Right forelimb (tissue), 1 donor: ENCODE measurements around the gene AIMP2.
"Not testable (repeated sequence)": the region's sequence is repeated elsewhere in the genome, so short reads cannot be mapped to it uniquely, and the experiment has no call there.

ENCODE experiments used
- DNase-seq: peaks from one replicate; pipeline ENCODE4 v3.0.0-alpha.2; 2018

Gene AIMP2

DNA sequence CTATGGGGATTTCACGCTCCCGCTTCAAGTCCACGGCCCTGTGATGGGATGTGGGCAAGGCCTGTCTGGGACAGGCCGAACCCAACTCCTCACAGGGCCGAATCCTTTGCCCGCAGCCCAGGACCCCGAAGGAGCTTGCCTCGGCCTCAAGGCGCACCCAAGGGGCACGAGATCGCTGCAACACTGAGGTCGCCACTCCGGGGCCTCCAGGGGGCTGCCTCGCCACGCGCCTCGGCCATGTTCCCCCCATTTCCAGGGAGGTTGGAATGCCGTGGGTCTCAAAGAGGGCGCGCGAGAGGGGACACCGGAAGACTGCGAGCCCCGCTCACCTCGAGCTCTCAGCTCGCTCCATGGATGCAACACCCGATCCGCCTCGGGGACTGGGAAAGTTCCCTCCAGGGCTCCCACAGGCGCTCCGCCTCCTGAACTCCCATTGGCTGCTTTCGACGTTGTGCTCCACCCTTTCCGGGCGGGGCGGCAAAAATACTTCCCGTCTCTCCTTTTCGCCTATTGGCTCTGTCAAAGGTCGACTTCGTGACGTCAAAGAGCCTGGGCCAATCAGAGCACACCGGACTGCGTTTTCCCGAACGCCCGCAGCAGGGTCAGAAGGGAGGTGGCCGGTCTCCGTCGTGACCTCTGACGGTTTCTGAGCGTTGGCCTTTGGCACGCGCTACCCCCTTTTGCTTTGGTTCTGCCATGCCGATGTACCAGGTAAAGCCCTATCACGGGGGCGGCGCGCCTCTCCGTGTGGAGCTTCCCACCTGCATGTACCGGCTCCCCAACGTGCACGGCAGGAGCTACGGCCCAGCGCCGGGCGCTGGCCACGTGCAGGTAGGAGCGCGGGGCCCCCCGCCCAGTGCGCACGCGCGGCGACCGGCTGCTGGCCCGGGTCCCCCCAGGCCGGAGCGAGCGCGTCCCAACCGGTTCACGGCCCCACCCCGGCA is at the start of gene AIMP2, which contains the start of gene PMS2:
AIMP2 (plus strand) TSS at position 605 of the 944 bp plus-strand sequence; CDS start at position 697, 92 bp downstream.
PMS2 (minus strand) TSS at position 382 of the 944 bp plus-strand sequence; CDS start at position 352, 30 bp downstream.
- DNase-seq: peak; percentile 97

DNA sequence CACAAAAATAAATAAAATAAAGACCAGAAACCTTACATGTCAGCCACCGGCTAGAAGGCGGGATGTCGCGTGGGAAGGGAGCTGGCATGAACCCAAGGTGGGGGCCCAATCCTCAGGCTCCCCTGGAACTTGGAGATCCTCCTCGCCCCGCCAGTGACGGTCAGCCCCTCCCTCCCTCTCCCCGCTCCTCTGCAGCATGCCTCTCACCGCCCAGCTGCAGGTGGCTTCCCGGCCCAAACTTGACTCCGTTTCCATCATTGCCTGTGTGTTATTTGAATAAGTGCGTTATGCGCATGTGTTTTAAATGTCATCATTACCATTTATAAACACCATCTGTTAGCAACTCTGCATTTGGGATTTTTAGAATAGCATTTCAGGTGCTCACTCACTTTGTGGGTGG is 45.9 kb upstream of the AIMP2 start:
- DNase-seq: not testable (repeated sequence)

DNA sequence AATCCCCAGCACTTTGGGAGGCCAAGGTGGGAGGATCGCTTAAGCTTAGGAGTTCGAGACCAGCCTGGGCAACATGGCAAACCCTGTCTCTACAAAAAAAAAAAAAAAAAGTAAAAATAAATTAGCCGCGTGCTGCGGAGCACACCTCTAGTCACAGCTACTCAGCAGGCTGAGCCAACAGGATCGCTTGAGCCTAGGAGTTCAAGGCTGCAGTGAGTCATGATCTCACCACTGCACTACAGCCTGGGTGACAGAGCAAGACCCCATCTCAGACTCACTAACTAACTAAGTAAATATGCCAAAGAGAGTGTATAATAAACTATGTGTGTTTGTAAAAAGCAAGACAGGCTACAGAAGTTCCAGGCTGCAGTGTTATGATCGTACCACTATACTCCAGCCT is 45.3 kb upstream of the AIMP2 start:
- not testable (repeated sequence) for DNase-seq

DNA sequence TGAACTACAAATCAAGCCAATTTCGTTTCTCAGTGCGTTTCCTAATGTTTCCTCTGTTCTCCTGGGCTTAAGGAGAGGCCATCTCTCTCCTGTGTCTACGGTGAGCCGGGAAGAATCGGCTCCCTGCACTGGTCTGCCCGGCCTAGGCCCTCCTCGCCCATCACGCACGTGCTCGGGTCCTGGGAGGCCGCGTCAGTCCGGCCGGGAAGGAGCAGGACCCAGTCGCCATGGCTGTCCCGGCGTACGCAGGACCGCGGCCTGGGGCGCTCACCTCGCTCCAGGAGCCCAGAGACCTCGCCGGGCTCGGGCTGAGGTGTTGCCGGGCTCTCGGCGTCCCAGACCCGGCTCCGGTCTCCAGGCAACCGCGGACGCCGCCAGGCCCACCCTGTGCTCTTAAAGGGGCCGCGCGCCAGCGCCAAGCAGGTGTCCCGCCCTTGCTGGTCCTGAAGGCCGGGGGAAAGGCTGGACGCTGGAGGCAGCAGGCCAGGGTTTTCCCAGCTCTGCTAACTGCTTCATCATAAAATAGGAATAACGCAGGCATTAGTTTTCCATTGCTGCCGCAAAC is 38.6 kb upstream of the AIMP2 start, which contains the start of gene RSPH10B:
RSPH10B (minus strand) TSS at position 343 of the 565 bp plus-strand sequence. CDS start 3,573 bp downstream, outside the sequence.
- DNase-seq: not testable (repeated sequence)

DNA sequence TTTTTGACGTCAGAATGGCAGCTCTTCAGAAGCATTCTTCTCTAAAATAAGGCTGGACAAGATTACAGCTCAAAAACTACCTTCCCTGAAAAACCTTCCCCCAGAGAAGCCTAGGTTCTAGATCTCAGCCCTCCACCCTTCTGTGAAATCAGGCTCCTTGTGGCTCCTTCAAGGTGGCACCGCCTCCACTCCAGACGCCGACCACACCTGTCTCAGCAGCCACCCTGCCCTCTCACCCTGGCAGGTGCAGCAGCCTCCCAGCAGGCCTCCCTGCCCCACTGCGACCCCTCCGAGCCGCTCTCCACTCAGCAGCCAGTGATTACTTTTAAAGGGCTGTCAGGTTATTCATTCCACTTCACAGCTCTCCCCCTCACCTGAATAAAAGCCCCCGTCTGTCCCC is 35.5 kb upstream of the AIMP2 start:
- not testable (repeated sequence) for DNase-seq

DNA sequence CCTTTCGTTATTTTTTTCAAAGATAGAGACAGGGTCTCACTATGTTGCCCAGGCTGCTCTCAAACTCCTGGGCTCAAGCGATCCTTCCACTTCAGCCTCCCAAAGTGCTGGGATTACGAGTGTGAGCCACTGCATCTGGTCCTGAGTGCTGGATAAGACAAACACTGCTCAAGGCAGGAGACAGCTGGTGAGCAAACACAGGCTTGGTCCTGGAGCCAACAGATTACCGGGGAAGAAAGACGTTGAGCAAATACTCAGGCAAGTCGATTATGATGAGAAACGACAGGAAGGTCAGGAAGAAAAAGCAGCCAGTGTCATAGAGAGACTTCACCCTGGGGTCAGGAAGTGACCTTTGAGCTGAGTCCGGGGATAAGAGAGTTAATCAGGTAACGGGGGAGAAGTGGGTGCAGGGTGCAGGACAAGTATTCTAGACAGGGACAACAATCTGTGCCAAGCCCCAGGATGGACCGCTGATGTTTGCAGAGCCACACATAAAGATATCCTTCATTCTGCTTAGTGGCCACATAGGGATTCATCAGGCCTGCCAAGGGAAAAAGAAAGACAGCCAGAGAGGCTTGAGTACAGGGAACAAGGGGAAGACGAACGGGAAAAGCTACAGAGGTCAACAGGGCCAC is 29.3 kb upstream of the AIMP2 start:
- DNase-seq: not testable (repeated sequence)

DNA sequence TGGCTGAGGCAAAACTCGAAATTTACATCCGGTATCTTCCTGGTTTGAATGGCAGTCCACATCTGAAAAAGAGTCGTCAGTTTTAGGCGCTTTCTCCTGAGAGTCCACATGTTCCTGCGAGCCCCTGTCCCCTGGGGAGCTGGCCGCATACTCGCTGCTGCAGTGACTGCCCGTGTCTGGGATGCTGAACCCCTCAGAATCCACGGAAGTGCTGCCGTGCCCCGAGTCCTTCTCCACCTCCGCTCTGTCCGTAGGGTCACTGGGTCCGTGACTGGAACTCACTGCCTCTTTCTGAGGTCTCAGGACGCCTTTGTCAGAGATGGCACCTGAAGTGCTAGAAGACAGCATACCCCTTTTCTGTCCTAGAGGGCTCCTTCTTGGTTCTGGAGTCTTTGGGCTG is 22.0 kb upstream of the AIMP2 start:
- DNase-seq: not testable (repeated sequence)

DNA sequence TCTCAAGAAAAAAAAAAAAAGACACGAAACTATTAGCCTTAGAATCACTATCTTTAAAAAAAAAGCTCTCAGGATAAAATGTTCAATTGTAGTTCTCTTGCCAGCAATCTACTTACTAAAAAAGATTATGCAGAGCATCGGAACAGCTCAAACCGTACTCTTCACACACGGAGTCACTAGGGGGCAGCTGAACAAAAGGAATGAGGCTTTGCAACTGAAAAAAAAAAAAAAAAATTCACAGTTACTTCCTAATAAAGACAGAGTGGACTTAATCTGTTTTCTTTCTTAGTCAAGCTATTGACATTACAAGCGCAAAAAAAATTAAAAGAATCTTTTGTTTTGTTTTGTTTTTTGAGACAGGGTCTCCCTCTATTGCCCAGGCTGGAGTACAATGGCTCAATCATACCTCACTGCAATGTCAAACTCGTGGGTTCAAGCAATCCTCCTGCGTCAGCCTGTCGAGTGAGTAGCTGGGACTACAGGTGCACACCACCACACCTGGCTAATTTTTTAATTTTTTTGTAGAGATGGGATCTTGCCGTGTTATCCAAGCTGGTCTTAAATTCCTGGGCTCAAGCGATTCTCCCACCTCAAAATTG is 11.8 kb upstream of the AIMP2 start:
- DNase-seq: peak; percentile 56

DNA sequence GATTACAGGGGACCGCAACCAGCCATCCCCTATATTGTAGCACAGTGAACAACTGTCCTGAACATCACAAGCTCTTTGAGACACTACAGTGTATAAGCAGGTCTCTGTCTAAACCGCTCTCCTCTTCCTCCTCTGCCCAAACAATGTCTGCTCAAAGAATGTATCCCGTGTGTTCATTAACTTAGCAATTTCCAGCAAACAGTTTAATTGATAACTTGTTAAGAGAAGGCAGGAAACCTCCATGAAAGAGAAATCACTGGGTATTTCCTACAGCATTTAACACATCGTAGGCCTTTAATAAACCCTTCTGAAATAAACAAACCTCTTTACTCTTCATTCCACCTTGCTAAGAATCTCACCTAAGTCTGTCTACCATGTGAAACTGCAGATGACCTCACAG is 1.7 kb upstream of the AIMP2 start:
- no peak for DNase-seq

DNA sequence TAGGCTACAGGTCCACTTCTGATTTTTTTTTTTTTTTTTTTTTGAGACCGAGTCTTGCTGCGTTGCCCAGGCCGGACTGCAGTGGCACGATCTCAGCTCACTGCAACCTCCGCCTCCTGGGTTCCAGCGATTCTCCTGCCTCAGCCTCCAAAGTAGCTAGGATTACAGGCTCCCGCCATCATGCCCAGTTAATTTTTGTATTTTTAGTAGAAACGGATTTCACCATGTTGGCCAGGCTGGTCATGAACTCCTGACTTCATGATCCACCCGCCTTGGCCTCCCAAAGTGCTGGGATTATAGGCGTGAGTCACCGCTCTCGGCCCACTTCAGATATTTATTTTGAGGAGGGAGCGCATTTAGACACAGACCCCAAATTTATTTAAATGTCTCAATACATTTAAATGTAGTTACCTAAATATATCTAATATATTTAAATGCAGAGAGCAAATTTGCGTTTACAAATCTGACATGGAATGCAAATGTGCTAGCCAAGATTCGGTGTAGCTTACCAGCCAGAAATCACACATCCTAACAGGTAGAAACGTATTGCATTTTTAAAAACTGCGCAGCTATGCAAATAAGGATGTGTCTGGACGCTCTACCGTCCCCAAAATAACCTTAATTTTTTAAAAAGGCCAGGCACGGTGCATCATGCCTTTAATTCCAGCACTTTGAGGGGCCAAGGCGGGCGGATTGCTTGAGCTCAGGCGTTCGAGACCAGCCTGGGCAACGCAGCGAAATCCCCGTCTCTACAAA is 1.1 kb upstream of the AIMP2 start:
- not testable (repeated sequence) for DNase-seq

DNA sequence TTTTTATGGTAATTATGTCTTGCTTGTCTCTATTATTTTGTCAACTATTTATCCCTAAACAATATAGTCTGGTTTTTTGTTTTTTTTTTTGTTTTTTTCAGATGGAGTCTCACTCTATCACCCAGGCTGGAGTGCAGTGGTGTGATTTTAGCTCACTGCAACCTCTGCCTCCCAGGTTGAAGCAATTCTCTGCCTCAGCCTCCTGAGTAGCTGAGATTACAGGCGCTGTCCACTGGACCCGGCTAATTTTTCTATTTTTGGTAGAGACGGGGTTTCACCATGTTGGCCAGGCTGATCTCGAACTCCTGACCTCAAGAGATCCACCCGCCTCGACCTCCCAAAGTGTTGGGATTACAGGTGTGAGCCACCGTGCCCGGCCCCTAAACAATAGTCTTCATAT is 1.3 kb downstream of the AIMP2 start:
- not testable (repeated sequence) for DNase-seq

DNA sequence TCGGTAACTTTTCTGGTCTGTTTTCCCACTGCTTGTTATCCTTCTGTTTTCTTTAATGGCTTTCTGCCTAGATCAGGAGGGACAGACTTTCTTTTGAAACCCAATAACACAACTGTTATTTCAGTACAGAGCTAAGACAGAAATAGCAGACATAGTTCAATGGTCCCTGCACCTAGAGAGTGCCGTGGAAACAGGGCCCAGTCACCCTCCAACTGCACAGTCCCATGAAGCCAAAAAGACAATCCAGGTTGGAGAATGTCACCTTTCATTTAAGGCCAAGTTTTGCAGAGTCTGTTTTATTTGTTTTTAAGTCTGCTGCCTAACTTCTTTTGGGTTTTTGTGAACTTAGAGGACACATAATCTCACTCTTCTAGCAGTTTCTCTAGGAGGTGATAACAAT is 2.5 kb downstream of the AIMP2 start:
- no peak for DNase-seq

DNA sequence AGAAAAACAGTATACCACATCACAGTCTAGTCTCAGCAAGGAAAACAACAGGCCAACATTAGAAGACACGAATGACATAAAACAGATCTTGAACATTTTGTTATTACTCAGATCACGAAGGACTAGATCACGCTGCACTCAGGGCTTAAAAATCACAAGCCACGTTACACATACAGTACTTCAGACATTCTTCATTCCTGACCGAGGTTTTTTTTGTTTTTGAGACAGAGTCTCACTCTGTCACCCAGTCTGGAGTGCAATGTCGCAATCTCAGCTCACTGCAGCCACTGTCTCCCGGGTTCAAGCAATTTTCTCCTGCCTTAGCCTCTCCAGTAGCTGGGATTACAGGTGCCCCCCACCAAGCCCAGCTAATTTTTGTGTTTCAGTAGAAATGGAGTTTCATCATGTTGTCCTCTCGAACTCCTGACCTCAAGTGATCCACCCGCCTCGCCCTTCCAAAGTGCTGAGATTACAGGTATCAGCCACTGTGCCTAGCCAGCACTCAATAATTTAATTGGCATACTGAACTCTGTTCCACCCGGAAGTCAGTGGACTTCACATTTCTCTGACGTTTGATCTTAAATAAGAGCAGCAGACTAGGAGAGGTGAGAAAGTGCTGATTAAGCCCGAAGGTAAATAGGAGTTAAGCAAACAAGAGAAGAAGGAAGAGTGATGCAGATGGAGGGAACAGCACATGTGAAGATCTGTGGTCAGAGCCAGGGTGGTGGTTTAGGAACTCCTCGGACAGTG is 3.5 kb downstream of the AIMP2 start:
- no peak for DNase-seq

DNA sequence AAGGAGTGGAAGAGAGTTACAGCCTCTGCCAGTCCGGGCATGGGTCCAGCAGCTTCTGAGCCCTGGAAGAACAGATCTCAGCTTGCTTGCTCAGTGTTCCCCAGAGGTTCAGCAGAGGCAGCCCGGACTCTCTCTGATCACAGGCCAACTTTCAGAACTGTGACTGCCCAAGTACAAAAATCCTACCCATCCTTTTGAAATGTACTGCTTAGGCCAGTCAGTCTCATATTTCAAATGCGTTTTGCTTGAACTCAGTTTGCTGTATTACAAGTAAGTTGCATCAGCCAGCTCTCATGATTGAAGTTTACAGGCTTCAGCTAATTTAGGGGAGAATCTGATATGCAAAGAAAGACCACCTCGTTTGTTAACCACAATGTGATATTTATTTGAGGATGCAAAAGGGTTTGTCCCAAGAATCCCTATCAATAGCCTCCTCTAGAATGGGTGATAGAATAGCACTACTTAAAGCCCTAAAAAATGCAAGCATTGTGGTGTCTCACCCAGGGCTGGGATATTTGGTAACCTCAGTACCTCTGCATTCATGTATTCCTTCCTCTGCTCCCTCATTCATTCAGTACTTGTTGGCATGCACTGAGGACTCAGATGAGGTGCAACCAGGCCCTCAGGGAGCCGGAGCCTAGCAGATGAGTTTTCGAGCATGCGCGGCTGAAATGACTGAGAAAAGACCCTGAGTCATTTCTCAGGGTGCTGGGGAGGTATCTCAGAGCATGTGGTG is 7.0 kb downstream of the AIMP2 start:
- DNase-seq: peak; percentile 75

DNA sequence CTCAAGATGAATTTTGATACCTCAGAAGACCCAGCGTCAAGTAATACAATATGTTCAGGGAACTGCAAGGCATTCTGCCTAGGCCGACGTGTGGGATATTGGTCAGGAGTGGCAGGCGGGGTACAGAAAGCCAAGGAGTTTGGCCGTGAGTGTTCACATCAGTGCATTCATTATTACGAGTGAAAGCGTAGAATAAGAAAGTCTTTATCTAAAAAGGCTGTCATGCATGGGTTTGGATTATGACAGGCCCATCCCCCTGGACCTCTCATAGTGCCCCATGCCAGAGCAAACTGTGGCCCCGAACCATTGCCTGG is 7.5 kb downstream of the AIMP2 start:
- DNase-seq: no peak

DNA sequence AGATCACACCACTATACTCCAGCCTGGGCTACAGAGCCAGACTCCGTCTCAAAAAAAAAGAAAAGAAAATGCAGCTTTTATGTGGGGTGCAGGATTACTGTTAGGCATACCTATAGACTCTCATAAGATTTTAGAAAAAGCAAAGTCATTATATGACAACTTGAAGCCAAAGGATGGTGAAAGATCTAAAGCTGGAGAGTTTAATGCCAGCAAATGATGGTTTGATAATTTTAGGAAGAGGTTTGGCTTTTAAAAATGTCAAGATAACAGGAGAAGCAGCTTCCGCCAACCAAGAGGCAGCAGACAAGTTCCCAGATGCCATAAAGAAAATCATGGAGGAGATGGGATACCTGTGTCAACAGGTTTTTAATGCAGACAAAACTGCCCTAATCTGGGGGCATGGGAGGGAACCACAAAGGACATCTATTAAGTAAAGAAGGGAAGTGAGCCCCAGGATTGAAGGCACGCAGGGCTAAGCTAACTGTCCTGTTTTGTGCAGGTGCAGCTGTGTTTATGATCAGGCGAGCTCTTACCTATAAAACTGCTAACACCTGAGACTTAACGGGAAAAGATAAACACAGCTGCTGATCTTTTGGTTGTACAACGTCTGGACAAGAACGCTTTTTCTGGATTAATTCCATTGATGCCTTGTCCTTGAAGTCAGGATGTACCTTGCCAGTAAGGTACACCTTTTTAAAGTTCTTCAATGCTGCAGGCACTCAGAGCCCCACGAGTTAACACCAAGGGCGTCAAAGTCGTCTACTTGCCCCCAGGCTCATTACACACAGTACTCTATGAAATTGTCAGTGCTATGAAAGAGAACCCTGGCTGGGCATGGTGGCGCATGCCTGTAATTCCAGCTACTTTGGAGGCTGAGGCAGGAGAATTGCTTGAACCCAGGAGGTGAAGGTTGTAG is 11.6 kb downstream of the AIMP2 start:
- no peak for DNase-seq

DNA sequence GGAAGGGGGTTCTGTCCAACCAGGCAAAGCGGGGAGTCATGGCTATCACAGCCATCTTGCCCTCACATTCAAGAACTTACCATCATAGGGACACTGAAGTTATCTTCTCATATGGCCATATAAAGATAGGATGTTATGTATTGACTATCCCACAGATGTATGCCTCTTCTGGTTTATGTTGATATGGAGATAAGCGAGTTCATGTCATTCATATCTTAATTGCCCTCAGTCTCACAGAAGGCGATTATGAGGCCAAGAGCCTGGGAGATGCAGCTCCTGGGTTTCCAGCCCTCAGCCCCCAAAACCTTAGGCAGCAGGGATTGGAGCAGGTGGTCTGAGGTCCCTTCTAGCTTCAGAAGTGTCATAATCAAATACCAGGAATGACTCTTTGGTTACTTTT is 13.6 kb downstream of the AIMP2 start:
- DNase-seq: no peak

DNA sequence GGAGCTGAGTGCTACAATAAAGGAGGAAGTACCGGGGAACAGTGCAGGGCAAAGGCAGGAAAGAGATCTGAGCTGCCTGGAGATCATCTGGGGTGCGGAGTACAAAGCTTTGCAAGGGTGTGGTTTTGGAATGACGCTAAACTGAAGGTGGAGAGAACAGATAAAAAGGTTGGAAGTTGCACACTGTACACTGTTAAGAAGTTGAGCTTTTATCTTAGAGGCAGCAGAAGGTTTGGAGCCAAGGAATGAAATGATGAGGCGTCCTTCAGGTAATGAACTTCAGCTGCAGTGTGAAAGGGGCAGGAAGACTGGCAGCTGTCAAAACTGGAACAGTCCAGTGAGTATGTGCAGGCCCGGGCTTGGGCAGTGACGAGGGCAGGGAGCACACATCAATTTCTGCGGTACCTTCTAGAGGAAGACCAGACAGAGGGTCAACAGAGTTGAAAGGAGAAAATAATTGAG is 14.9 kb downstream of the AIMP2 start:
- DNase-seq: no peak

DNA sequence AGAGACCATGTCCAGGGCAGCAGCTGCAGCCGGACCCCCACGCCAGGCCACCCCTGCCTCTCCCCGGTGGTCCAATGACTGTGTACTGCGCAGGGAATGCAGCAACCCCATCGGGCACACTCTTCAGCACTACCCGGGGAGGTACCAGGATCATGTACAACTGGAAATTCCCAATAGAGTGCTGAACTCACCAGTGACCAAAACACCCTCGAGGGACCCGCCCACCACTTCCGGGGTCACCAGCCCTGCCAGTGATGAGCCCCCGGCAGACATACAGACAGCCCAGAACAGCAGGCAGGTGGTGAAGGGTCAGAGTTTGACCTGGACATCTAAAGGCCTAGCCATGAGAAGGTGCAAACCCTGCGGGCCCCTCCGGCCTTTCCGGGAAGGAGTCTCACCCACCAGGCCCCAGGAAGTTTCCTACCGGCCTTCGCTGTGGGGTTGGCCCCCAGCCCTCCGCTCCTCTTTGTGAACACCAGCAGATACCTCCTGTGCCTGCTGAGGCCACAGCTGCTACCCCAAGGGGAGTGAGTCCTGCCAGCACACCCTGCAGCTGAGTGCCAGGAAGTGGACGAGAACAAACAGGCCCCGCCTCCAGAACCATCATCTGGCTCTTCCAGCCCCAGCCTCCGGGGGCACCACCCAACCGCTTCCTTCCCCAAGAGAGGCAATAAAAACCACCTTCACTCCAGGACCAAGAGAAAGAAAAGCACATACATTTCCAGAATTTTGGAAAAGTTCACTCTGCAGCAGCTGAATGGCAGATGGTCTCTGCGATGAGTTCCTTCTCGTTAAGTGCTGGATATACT is 17.1 kb downstream of the AIMP2 start:
- no peak for DNase-seq
